Activated CD8-positive, alpha-beta memory T cell treated with anti-CD3 and anti-CD28 coated beads, Interleukin-2, amount 50 U/mL, for 4 hours (primary cell): ENCODE measurements around the gene PTPRE.

Source experiments
- DNase-seq: peaks from one replicate; pipeline ENCODE4 v3.0.0-alpha.2; 2020

The PTPRE gene

DNA sequence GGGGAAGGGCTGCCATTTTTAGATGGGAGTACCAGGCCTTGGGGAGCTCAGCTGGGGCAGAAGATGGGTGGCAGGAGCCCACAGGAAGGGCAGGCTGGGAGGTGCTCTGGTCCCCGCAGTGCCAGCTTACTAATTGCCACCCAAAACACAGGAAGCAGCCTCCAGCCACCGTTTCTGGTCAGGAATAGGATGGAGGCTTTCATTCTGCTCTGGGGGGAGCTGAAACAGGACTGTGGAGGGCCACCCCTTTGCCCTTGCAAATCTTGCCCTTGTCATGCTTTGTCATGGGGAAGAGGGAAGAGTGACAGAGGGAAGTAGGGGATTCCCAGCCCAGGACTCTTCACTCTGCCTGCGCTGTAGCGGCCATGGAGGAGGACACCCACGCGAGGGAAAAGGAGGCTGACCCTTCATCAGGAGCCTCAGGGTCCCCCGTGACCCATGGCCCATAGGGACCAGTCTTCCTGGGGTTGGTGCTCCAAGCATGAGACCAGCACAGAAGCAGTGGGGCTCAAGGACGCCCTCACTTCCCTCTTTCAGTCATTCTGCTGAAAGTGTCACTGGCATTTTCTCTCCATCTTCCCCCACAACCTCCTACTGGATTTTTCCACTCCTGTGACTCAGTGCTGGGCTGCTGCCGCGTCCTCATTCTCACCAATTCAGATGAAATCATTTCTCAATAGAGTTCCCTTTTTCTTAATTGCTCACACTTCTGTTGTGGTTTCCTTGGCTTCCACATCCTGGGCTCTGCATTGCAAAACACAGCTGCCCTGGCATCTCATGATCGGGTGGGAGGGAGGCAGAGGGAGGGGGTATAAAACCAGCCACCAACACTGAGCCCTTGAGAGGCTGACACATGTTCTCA, 157.4 kb downstream of the PTPRE start:
- DNase-seq, result peak; percentile 72

DNA sequence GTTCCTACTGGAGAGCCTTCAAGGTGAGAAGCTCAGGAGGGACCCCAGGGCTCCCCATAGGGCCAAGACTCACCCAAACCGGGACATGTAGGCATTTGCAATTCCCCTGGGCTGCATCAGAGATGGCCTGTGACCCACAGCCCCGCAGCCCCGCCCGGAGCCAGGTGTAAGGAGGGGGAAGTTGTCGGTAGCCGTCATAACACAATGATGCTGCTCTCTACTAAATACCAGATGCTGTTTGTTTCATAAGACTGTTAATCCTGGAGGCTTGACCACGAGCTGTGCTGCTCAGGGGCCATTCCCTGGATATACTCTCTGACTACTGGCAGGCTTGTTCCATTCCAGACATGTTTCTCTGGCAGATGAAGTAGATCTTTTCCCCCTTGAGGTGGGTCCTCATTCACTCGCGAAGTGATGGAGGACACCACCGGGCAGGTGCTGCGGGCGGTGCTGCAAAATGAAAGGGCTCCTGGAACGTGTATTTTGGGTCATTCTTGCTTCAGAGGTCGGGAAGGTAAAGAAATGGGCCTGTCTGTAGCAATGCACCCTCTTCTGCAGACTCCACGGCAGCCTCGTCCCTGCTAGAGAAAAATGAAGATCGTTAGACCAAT, 158.2 kb downstream of the PTPRE start:
- no peak for DNase-seq

GRCh38 chr10:128065881-128066534, 159.1 kb downstream of the PTPRE start:
- DNase-seq, result no peak

DNA sequence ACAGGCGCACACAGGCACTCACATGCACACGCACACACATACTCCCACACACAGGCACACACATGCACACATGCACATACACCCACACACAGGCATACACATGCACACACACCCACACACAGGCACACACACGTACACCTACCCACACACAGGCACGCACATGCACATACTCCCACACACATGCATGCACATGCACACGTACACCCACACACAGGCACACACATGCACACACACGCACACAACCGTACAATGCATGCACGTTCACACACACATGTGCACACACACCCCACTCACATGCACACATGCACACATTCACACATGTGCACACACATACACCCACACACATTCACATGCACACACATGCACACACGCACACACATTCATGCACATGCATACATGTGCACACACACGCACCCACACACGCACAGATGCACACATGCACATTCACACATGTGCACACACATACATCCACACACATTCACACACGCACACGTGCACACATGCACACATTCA, 160.0 kb downstream of the PTPRE start:
- DNase-seq, result no peak

DNA sequence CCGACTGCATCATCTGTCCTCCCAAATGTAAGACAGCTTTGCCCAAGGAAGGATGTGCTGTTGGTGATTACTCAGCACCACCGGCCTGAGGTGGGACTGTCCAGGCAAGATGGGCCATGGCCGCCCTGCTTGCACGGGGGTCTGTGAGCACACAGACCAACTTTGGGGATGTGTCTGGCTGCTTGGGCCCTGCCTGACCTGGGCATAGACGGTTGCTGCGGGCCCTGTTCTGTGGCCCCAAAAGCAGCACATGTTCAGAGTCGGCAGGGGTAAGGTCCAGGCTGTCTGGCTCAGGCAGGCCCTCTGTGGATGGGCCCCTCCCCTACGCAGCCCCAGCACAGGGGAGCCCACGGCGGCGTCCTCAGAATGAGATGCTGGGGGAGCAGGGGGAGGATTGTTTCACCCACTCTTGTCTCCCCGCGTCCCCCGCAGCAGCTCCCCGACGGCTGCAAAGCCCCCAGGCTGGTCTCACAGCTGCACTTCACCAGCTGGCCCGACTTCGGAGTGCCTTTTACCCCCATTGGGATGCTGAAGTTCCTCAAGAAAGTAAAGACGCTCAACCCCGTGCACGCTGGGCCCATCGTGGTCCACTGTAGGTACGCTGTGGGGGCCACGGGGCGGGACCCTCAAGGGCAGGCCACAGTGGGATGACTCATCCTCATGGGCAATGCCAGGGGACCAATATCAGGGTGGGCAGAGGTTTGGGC, 160.9 kb downstream of the PTPRE start:
- no peak for DNase-seq

DNA sequence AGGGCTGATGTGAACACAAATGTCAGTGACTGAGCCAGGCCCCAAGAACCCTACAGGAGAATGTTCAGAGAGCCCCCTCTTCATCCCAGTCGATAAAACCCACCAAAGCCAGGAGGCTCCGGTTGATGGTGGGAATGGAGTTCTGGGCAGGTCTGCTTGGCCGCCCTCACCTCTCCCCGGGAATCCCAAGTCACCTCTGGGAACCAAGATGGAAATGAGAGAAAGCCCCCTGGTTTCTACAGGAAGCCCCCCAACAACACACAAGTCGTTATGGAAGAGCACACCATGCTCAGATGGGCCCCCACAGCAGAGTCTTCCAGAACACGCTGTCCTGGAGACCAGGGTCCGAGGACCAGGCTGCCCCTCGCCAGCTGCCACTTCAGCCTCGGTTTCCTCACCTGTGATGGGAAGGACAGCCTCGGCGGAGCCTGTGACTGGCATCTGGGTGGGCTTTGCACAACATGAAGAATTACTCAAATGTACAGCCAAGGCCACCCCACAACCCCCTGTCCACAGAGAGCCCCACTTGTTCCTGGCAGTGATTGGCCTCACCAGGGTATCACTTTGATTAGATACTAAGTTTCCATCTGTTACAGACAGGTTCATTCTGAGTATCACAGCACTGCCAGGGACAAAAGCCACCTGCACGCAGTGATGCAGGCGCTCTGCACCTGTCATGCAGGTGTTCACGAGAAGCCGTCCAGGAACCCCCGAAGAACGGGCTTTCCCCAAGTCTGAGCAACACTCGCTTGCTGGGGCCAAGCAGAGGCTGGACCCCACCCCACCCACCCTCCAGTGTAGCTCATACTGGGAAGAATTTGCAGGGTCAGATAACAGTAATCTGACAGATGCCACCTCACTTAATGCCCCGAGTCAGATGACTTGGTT, 161.7 kb downstream of the PTPRE start:
- no peak for DNase-seq

DNA sequence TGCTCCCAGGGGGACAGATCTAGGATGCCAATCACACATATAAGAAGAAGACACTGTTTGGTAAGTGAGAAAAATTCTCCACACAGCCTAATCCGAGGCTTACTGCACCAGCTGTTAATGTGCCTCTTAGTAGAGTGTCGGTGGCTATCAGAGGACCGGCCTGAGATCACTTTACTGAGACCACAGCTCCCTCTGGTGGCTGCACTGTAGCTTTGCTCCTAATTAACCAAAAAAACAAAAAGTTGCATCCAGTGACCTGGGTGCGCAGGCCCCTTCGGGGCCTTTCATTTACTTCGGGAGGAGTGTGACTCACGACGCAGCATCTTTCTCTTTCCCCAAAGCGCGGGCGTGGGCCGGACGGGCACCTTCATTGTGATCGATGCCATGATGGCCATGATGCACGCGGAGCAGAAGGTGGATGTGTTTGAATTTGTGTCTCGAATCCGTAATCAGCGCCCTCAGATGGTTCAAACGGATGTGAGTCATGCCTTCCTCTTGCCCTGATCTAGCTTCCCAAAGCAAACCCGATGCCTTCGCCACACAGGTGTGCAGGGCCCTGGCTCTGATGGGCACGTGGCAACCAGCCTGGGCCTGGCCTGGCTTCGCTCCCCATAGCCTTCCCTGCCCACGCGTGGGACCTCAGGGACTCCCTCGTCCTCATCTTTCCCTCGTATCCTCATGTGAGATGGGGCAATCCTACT, 162.6 kb downstream of the PTPRE start:
- peak; percentile 83 for DNase-seq

GRCh38 chr10:128070161-128070560, 163.3 kb downstream of the PTPRE start:
- no peak for DNase-seq

- DNase-seq, result no peak
These were observed 164.0 kb downstream of the PTPRE start for GRCh38 chr10:128070721-128071416.

DNA sequence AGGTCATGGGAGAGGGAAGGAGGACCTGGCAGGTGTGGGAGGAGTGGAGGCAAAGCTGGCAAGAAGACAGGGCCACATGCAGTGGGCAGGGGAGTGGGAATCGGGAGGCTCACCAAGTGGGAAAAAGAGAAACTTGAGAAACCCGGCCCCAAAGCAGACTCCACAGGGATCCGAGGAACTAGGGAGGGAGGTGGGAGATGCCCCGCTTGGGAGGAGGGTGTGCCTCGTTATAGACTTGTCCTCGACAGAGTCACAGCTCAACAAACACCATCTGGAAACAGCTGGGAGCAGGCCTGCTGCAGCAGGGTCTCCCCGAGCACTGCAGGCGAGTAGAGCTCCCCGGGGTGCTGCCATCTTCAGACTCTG, 164.5 kb downstream of the PTPRE start:
- no peak for DNase-seq

DNA sequence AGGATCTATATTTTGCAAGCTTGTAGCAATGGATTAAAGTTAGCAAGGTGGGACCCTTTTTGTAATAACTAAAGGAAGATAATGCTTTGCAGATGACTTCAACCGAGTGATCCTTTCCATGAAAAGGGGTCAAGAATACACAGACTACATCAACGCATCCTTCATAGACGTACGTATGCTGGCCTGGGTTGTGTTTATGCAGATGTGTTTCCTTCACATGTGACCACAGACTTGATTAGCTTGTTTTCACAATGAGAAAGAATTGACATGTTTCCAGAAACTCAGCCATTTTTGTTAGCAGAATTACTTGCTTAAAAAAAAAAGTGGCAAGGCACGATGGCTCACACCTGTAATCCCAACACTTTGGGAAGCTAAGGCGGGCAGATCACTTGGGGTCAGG, 165.1 kb downstream of the PTPRE start:
- DNase-seq, result no peak

- DNase-seq, result no peak
These were observed 166.2 kb downstream of the PTPRE start for GRCh38 chr10:128072941-128073645.

DNA sequence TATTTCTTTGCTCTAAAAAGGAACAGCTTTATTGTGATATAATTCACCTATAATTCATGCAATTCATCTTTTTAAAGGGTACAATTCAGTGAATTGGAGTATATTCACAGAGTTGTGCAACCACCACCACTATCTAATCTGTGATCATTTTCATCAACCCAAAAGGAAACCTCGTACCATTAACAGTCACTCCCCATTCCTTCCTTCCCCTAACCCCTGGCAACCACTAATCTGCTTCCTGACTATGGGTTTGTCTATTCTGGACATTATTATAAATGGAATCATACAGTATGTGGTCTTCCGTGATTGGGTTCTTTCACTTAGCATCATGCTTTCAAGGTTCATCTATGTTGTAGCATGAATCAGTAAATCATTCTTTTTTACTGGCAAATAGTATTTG, 167.0 kb downstream of the PTPRE start:
- no peak for DNase-seq

DNA sequence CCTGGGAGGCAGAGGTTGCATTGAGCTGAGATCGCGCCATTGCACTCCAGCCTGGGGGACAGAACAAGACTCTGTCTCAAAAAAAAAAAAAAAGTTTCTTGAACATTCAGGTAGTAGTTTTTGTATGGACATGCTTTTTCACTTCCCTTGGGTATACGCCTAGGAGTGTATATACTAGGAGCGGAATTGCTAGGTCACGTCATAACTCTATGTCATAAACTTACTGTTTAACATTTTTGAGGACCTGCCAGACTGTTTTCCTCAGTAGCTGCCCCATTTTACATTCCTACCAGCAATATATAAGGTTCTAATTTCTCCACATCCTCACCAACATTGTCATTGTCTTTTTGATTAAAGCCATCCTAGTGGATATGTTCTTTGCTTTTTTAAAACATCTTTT, 167.7 kb downstream of the PTPRE start:
- no peak for DNase-seq

DNA sequence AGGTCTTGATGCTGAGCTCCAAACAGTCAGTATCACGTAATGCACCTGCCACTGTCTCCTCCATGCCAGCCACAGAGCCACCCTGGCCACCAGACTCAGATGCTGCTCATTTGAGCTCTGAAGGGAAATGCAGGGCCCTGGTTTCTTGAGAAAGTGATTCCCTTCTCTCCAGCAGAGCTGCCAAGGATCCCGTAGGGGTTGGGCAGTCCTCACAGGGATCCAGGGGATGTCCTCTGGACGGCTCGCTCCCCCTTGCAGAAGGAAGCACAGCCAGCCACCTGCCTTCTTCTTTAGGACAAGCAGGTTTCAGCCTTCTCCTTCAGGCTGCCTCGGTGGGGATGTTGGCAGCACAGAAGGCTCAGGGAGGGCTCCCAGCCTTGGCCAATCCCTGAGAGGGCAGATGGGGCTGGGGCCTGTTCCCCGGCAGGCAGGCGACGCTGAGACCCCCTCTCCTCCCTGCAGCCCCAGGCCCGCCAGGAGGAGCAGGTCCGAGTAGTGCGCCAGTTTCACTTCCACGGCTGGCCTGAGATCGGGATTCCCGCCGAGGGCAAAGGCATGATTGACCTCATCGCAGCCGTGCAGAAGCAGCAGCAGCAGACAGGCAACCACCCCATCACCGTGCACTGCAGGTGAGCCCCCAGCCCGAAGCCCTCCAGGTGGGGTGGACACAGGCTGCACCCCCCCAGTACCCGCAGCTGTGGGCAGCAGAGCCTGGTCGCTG, 170.4 kb downstream of the PTPRE start:
- no peak for DNase-seq

DNA sequence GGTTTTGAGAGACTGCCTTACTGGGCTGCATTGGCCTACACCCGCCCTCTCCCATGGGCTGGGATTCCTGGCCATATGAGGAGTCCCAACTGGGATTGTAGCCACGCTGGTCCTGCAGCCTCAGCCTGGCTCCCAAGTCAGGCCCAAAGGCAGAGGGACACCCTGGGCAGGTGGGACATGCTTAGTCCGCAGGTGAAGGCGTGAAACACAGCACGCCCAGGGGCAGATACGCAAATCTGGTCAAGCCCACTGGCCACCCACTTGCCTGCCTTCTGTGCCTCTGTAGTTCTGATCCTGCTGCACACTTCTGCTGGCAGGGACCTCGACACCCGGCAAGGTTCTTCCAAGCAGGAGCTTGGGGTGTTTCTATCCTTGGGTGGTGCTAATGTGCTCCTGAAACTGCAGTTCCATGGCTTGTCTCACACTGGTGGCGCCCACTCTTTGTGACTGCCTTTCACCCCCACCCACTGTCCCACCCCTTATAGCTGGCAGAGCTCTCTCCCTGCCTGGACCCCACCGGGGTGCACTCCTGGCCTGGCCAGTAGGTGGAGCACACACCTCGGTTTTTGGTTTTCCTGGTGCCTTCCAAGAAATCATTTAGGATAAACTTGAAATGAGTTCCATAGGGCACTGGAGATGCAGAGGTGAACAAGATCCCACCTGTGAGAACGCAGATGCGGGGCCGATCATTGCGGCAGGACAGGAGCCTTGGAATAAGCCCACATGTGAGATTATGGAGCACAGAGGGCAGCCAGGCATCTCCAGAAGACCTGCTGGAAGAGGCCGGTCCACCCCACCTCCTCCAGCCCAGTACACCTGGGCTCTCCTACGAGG, 171.4 kb downstream of the PTPRE start:
- peak; percentile 50 for DNase-seq

GRCh38 chr10:128080231-128080630, 173.3 kb downstream of the PTPRE start:
- DNase-seq, result no peak

DNA sequence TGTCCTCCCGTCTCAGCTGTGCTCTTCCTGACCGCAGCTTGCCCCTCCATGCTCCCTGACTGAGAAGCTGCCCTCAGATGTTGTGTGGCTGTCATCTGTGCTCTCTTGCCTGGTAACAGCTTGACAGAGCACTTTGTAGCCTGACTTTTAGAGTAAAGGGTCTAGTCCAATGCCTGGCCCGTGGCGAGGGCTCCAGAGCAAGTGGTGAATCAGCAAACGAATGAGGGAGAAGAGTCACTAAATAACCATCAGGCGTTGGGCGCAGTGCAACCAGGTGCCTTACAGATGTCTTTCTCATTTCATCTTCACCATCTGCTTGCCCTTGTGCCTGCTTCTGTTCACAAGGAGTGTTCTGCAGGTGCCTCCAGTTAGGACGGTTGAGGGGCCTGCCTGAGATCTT, 173.7 kb downstream of the PTPRE start:
- no peak for DNase-seq

DNA sequence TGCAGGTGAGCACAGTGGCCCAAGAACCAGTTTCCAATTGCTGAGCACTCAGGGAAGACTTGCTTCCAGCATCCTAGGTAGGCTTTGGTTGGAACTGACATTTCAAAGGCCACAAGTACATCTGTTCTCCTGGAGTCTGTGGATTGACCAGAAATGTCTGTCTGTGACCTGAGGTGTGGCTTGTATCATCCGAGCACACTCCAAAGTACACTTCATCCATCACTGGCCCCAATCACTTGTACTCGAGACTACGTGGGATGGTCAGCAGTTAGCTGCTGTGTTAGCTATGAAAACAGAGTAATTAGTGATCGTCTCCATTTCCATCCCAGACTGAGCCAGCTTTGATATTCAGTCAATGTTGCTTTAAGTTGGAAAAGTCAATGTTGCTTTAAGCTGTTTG, 174.3 kb downstream of the PTPRE start:
- no peak for DNase-seq
